Stomach smooth muscle (tissue), 2 donors: ENCODE data around the gene GLIS1.

Source experiments
- H3K27ac ChIP-seq: one replicate; pipeline ENCODE4 v1.7.0; 2013; ENCODE audit warnings: mild to moderate bottlenecking, low read length, inconsistent platforms
- H3K27me3 ChIP-seq, 2 donors: one replicate each; pipeline ENCODE4 v1.7.0; 2013; ENCODE audit warnings: low read length in 2 of 2; ENCODE audit not compliant: insufficient read depth in 2 of 2, control insufficient read depth in 1 of 2
- H3K36me3 ChIP-seq, 2 donors: one replicate each; pipeline ENCODE4 v1.7.0; 2013; ENCODE audit warnings: low read length in 2 of 2; ENCODE audit not compliant: control insufficient read depth in 2 of 2, insufficient read depth in 2 of 2
- H3K4me1 ChIP-seq: one replicate; pipeline ENCODE4 v1.7.0; 2013; ENCODE audit warnings: low read length; ENCODE audit not compliant: control insufficient read depth, insufficient read depth
- H3K4me3 ChIP-seq, 2 donors: one replicate each; pipeline ENCODE4 v1.7.0; 2013; ENCODE audit warnings: low read length in 2 of 2
- H3K9ac ChIP-seq, 2 donors: one replicate each; pipeline ENCODE4 v1.7.0; 2013; ENCODE audit warnings: low read length in 2 of 2, mild to moderate bottlenecking in 1 of 2
- H3K9me3 ChIP-seq, 2 donors: one replicate each; pipeline ENCODE4 v1.7.0; 2013; ENCODE audit warnings: low read length in 2 of 2; ENCODE audit not compliant: control insufficient read depth in 2 of 2
- donor health status: healthy.
- donor health status: Pancreatic carcinoma.

Gene GLIS1

GRCh38 chr1:53661496-53661895, 77.5 kb downstream of the GLIS1 start:
- Histone ChIP-seq H3K27me3 (peaks cover 2 to 8% of the 10 kb centered on the region in 2 donors), H3K36me3 (no peaks in the 10 kb centered on the region), H3K9ac (no peak overlapping the region), H3K4me3 (no peak overlapping the region), H3K4me1 (no peaks in the 10 kb centered on the region), H3K27ac (no peak overlapping the region), H3K9me3 (no peaks in the 10 kb centered on the region)

- peaks cover 2 to 10% of the 10 kb centered on the region in 2 donors for H3K27me3 ChIP-seq
- H3K9me3 ChIP-seq, result no peaks in the 10 kb centered on the region
- no peak overlapping the region for H3K9ac ChIP-seq
- no peak overlapping the region for H3K4me3 ChIP-seq
- no peaks in the 10 kb centered on the region for H3K4me1 ChIP-seq
- H3K27ac ChIP-seq, result no peak overlapping the region
- H3K36me3 ChIP-seq, result no peaks in the 10 kb centered on the region
These were observed 78.3 kb downstream of the GLIS1 start for GRCh38 chr1:53660666-53661065.

GRCh38 chr1:53659436-53659835, 79.5 kb downstream of the GLIS1 start:
- no peak overlapping the region for H3K4me3 ChIP-seq
- H3K27ac ChIP-seq, result no peak overlapping the region
- no peaks in the 10 kb centered on the region for H3K9me3 ChIP-seq
- H3K4me1 ChIP-seq, result no peaks in the 10 kb centered on the region
- H3K9ac ChIP-seq, result no peak overlapping the region
- H3K36me3 ChIP-seq, result no peaks in the 10 kb centered on the region
- peaks cover 2 to 13% of the 10 kb centered on the region in 2 donors for H3K27me3 ChIP-seq

GRCh38 chr1:53658489-53659230, 80.3 kb downstream of the GLIS1 start:
- Histone ChIP-seq H3K9ac (no peak overlapping the region), H3K36me3 (no peaks in the 10 kb centered on the region), H3K4me3 (no peak overlapping the region), H3K9me3 (no peaks in the 10 kb centered on the region), H3K27me3 (peaks cover 2 to 15% of the 10 kb centered on the region in 2 donors), H3K27ac (no peak overlapping the region), H3K4me1 (no peaks in the 10 kb centered on the region)

GRCh38 chr1:53657891-53658396, 81.0 kb downstream of the GLIS1 start:
- Histone ChIP-seq H3K4me3 (no peak overlapping the region), H3K27ac (no peak overlapping the region), H3K27me3 (peaks cover 2 to 15% of the 10 kb centered on the region in 2 donors)

GRCh38 chr1:53657531-53657805, 81.5 kb downstream of the GLIS1 start:
- H3K27me3 ChIP-seq, result peaks cover 2 to 16% of the 10 kb centered on the region in 2 donors
- no peaks in the 10 kb centered on the region for H3K9me3 ChIP-seq
- no peaks in the 10 kb centered on the region for H3K4me1 ChIP-seq
- no peak overlapping the region for H3K9ac ChIP-seq
- no peak overlapping the region for H3K27ac ChIP-seq
- no peaks in the 10 kb centered on the region for H3K36me3 ChIP-seq
- no peak overlapping the region for H3K4me3 ChIP-seq

More at GRCh38 chr1:53657891-53658396, 81.0 kb downstream of the GLIS1 start:
- no peaks in the 10 kb centered on the region for H3K4me1 ChIP-seq
- H3K9ac ChIP-seq, result no peak overlapping the region
- H3K36me3 ChIP-seq, result no peaks in the 10 kb centered on the region
- no peaks in the 10 kb centered on the region for H3K9me3 ChIP-seq

GRCh38 chr1:53656747-53657530, 82.0 kb downstream of the GLIS1 start:
- Histone ChIP-seq H3K4me1 (no peaks in the 10 kb centered on the region), H3K27ac (no peak overlapping the region), H3K4me3 (no peak overlapping the region), H3K36me3 (no peaks in the 10 kb centered on the region), H3K9me3 (no peaks in the 10 kb centered on the region), H3K9ac (no peak overlapping the region), H3K27me3 (peaks cover 2 to 16% of the 10 kb centered on the region in 2 donors)

- Histone ChIP-seq H3K9ac (no peak overlapping the region), H3K9me3 (no peaks in the 10 kb centered on the region), H3K27me3 (peaks cover 2 to 16% of the 10 kb centered on the region in 2 donors), H3K36me3 (no peaks in the 10 kb centered on the region), H3K4me1 (no peaks in the 10 kb centered on the region), H3K27ac (no peak overlapping the region), H3K4me3 (no peak overlapping the region)
These were observed 82.8 kb downstream of the GLIS1 start for GRCh38 chr1:53655931-53656746.

GRCh38 chr1:53654216-53655210, 84.5 kb downstream of the GLIS1 start:
- H3K4me1 ChIP-seq, result no peaks in the 10 kb centered on the region
- no peak overlapping the region for H3K4me3 ChIP-seq
- H3K36me3 ChIP-seq, result no peaks in the 10 kb centered on the region

GRCh38 chr1:53653631-53654030, 85.3 kb downstream of the GLIS1 start:
- no peaks in the 10 kb centered on the region for H3K4me1 ChIP-seq
- H3K27me3 ChIP-seq, result peaks cover 2 to 16% of the 10 kb centered on the region in 2 donors
- H3K36me3 ChIP-seq, result no peaks in the 10 kb centered on the region
- H3K27ac ChIP-seq, result no peak overlapping the region
- no peak overlapping the region for H3K4me3 ChIP-seq
- H3K9ac ChIP-seq, result no peak overlapping the region
- no peaks in the 10 kb centered on the region for H3K9me3 ChIP-seq

More at GRCh38 chr1:53654216-53655210, 84.5 kb downstream of the GLIS1 start:
- Histone ChIP-seq H3K27me3 (peaks cover 2 to 16% of the 10 kb centered on the region in 2 donors), H3K9ac (no peak overlapping the region), H3K9me3 (no peaks in the 10 kb centered on the region), H3K27ac (no peak overlapping the region)
